H1 (cell line): ENCODE data around the gene PCDH9. TPM values are rescaled to one million over a fixed set of nuclear protein-coding genes. Genes with fewer than 3 reads are reported as not detected.

Experiments used
- CTCF ChIA-PET: fragments of 300-600 bp; sonication (Branson Sonifier 250); formaldehyde crosslinking; loops from one replicate; lab custom pipeline; 2021; ENCODE audit not compliant: partially characterized antibody; lab: Charles Lee
- POLR2A ChIA-PET: fragments of 300-600 bp; sonication (Branson Sonifier 250); formaldehyde crosslinking; loops from one replicate; lab custom pipeline; 2021; ENCODE audit warnings: inconsistent platforms; ENCODE audit not compliant: partially characterized antibody; lab: Charles Lee
- DNase-seq, 2 experiments: peaks; one replicate each; pipeline versions ENCODE4 v3.0.0 to v3.0.0-alpha.2; 2010 to 2022; ENCODE audit warnings: low spot score in 2 of 2, low read depth in 1 of 2, mixed read lengths in 1 of 2
- FAIRE-seq: peaks from 2 replicates; lab custom pipeline; 2011; peaks lifted over from hg19 to GRCh38; lab: Jason Lieb, UNC
- H2AFZ ChIP-seq: 2 replicates; pipeline ENCODE4 v1.8.1; 2012; ENCODE audit warnings: low read length, inconsistent platforms
- H2AK5ac ChIP-seq: 2 replicates; pipeline ENCODE4 v1.6.1; 2013; ENCODE audit warnings: low read depth, low read length
- H2BK120ac ChIP-seq: replicated peaks from 2 replicates; pipeline ENCODE3; 2013; ENCODE audit warnings: low read depth, low read length, inconsistent platforms
- H2BK12ac ChIP-seq: 2 replicates; pipeline ENCODE4 v1.6.1; 2013; ENCODE audit warnings: low read depth, low read length
- H2BK15ac ChIP-seq: 2 replicates; pipeline ENCODE4 v1.6.1; 2013; ENCODE audit warnings: low read length
- H2BK20ac ChIP-seq: 2 replicates; pipeline ENCODE4 v1.6.1; 2013; ENCODE audit warnings: low read length
- H2BK5ac ChIP-seq: 2 replicates; pipeline ENCODE4 v1.6.1; 2013; ENCODE audit warnings: low read depth, low read length
- H3K14ac ChIP-seq: 2 replicates; pipeline ENCODE4 v1.6.1; 2013; ENCODE audit warnings: inconsistent platforms; ENCODE audit not compliant: insufficient read length
- H3K18ac ChIP-seq: 2 replicates; pipeline ENCODE4 v1.6.1; 2013; ENCODE audit warnings: low read length; ENCODE audit errors: extremely low read depth
- H3K23ac ChIP-seq: 2 replicates; pipeline ENCODE4 v1.6.1; 2013; ENCODE audit warnings: inconsistent platforms; ENCODE audit not compliant: insufficient read length
- H3K23me2 ChIP-seq: 2 replicates; pipeline ENCODE4 v1.6.1; 2013; ENCODE audit warnings: low read depth, low read length
- H3K27ac ChIP-seq: 2 replicates; pipeline ENCODE4 v1.6.1; 2011; ENCODE audit warnings: low read depth, low read length, inconsistent platforms
- H3K27me3 ChIP-seq, 4 experiments: replicated peaks in 1 of 4; 1 replicate in 1 of 4; 2 replicates in 3 of 4; pipeline versions ENCODE4 v1.6.1 to v1.8.1; 2011 to 2013; ENCODE audit warnings: low read length in 3 of 4, mild to moderate bottlenecking in 3 of 4, inconsistent platforms in 2 of 4, mixed read lengths in 2 of 4, moderate library complexity in 1 of 4; ENCODE audit not compliant: control insufficient read depth in 3 of 4, insufficient read depth in 3 of 4; ENCODE audit errors: extremely low read depth in 1 of 4
- H3K36me3 ChIP-seq, 4 experiments: 2 replicates each; pipeline versions ENCODE4 v1.6.1 to v1.8.1; 2011 to 2013; ENCODE audit warnings: mild to moderate bottlenecking in 4 of 4, low read length in 3 of 4, moderate library complexity in 2 of 4, control low read depth in 1 of 4, inconsistent platforms in 1 of 4; ENCODE audit not compliant: insufficient read depth in 4 of 4, control insufficient read depth in 2 of 4
- H3K4ac ChIP-seq: replicated peaks from 2 replicates; pipeline ENCODE3; 2013; ENCODE audit warnings: low read length, low read depth, mixed read lengths, inconsistent platforms; ENCODE audit not compliant: insufficient read length
- H3K4me1 ChIP-seq, 4 experiments: replicated peaks in 1 of 4; 1 replicate in 1 of 4; 2 replicates in 3 of 4; pipeline versions ENCODE4 v1.6.1 to v1.8.1; 2011 to 2013; ENCODE audit warnings: low read length in 3 of 4, inconsistent platforms in 2 of 4, mixed read lengths in 1 of 4; ENCODE audit not compliant: insufficient read depth in 4 of 4, control insufficient read depth in 3 of 4
- H3K4me2 ChIP-seq, 2 experiments: 2 replicates each; pipeline versions ENCODE4 v1.6.1 to v1.8.1; 2011 to 2013; ENCODE audit warnings: low read depth in 2 of 2, low read length in 2 of 2, control low read depth in 1 of 2, inconsistent platforms in 1 of 2, mild to moderate bottlenecking in 1 of 2; ENCODE audit not compliant: insufficient read depth in 1 of 2
- H3K4me3 ChIP-seq, 4 experiments: fragments of 200-600, 300-600 bp in 1 of 4; sonication (generic), shearing (Covaris generic), sonication (Bioruptor Twin) in 1 of 4; 2 replicates each; pipeline versions ENCODE4 v1.5.1 to v1.8.1; 2011 to 2016; ENCODE audit warnings: low read length in 4 of 4, low read depth in 3 of 4, control low read depth in 2 of 4, inconsistent platforms in 2 of 4, mild to moderate bottlenecking in 2 of 4, mixed read lengths in 1 of 4, moderate library complexity in 1 of 4; ENCODE audit not compliant: insufficient read depth in 2 of 4; ENCODE audit errors: extremely low read depth in 1 of 4
- H3K56ac ChIP-seq: replicated peaks from 2 replicates; pipeline ENCODE3; 2013; ENCODE audit warnings: low read depth, mild to moderate bottlenecking, mixed read lengths, low read length, inconsistent platforms; ENCODE audit not compliant: insufficient read length
- H3K79me1 ChIP-seq: 2 replicates; pipeline ENCODE4 v1.6.1; 2013; ENCODE audit warnings: low read depth, low read length, control low read depth
- H3K79me2 ChIP-seq, 2 experiments: 2 replicates each; pipeline versions ENCODE4 v1.6.1 to v1.8.1; 2012 to 2013; ENCODE audit warnings: low read length in 2 of 2, mild to moderate bottlenecking in 2 of 2, inconsistent platforms in 1 of 2; ENCODE audit not compliant: insufficient read depth in 2 of 2, control insufficient read depth in 1 of 2
- H3K9ac ChIP-seq, 4 experiments: replicated peaks in 1 of 4; 1 replicate in 1 of 4; 2 replicates in 3 of 4; pipeline versions ENCODE4 v1.6.1 to v1.8.1; 2011 to 2013; ENCODE audit warnings: low read depth in 3 of 4, low read length in 3 of 4, control low read depth in 2 of 4, mild to moderate bottlenecking in 2 of 4, moderate library complexity in 2 of 4, inconsistent platforms in 1 of 4; ENCODE audit errors: extremely low read depth in 1 of 4
- H3K9me3 ChIP-seq, 2 experiments: 2 replicates each; pipeline versions ENCODE4 v1.6.1 to v1.8.1; 2012 to 2013; ENCODE audit warnings: mild to moderate bottlenecking in 2 of 2, moderate library complexity in 2 of 2, control low read depth in 1 of 2, inconsistent platforms in 1 of 2, low read depth in 1 of 2, low read length in 1 of 2, mixed read lengths in 1 of 2; ENCODE audit not compliant: insufficient read depth in 2 of 2
- H4K20me1 ChIP-seq, 2 experiments: replicated peaks in 1 of 2; 2 replicates each; pipeline versions ENCODE3 to v1.8.1; 2011 to 2013; ENCODE audit warnings: inconsistent platforms in 2 of 2, low read length in 2 of 2, mild to moderate bottlenecking in 1 of 2; ENCODE audit not compliant: insufficient read depth in 2 of 2, control insufficient read depth in 1 of 2
- H4K5ac ChIP-seq: 2 replicates; pipeline ENCODE4 v1.6.1; 2013; ENCODE audit warnings: low read length, low read depth, mixed read lengths, inconsistent platforms; ENCODE audit not compliant: insufficient read length
- H4K8ac ChIP-seq: 2 replicates; pipeline ENCODE4 v1.8.0; 2013; ENCODE audit warnings: mild to moderate bottlenecking, moderate library complexity, low read length, inconsistent platforms; ENCODE audit not compliant: insufficient read depth; ENCODE audit errors: extremely low read depth
- H4K91ac ChIP-seq: replicated peaks from 2 replicates; pipeline ENCODE3; 2013; ENCODE audit warnings: low read length, mixed read lengths, inconsistent platforms; ENCODE audit not compliant: insufficient read length
- CHD2 ChIP-seq: IDR thresholded peaks from 2 replicates; pipeline ENCODE4 v1.6.1; 2012; ENCODE audit warnings: low read length, improper control_type of control experiment
- CTBP2 ChIP-seq: IDR thresholded peaks from 2 replicates; pipeline ENCODE4 v1.7.0; 2011; ENCODE audit warnings: borderline replicate concordance, mild to moderate bottlenecking, moderate library complexity, mixed read lengths, low read length; ENCODE audit not compliant: insufficient read depth, insufficient read length
- EZH2 ChIP-seq: fragments of 200-600 bp; sonication (generic); IDR thresholded peaks from 2 replicates; pipeline ENCODE4 v1.7.1; 2012; ENCODE audit warnings: low read depth, mild to moderate bottlenecking, moderate library complexity, low read length, inconsistent platforms; ENCODE audit not compliant: severe bottlenecking
- FOSL1 ChIP-seq: IDR thresholded peaks from 2 replicates; pipeline ENCODE4 v1.6.1; 2011; ENCODE audit warnings: mild to moderate bottlenecking, low read depth, low read length, moderate library complexity; ENCODE audit not compliant: insufficient read depth
- HDAC2 ChIP-seq, 2 experiments: fragments of 300-600 bp in 1 of 2; sonication (generic) in 1 of 2; IDR thresholded peaks; 2 replicates each; pipeline ENCODE4 v1.6.1; 2011 to 2012; ENCODE audit warnings: low read depth in 2 of 2, low read length in 2 of 2, mild to moderate bottlenecking in 2 of 2, moderate library complexity in 2 of 2, borderline replicate concordance in 1 of 2, inconsistent platforms in 1 of 2
- POU5F1 ChIP-seq: IDR thresholded peaks from 2 replicates; pipeline ENCODE4 v1.6.1; 2011; ENCODE audit warnings: low read depth, mild to moderate bottlenecking, low read length, moderate library complexity
- RBBP5 ChIP-seq: IDR thresholded peaks from 2 replicates; pipeline ENCODE4 v1.7.1; 2012; ENCODE audit warnings: low read depth, mild to moderate bottlenecking, inconsistent platforms, low read length, moderate library complexity, borderline replicate concordance
- SIN3A ChIP-seq, 2 experiments: IDR thresholded peaks in 1 of 2; conservative IDR thresholded peaks in 1 of 2; 2 replicates each; pipeline ENCODE4 v1.6.1; 2011 to 2012; ENCODE audit warnings: low read length in 2 of 2, improper control_type of control experiment in 1 of 2, low read depth in 1 of 2, mild to moderate bottlenecking in 1 of 2
- SP4 ChIP-seq: IDR thresholded peaks from 2 replicates; pipeline ENCODE4 v1.6.1; 2012; ENCODE audit warnings: low read length, inconsistent platforms
- TBP ChIP-seq: IDR thresholded peaks from 2 replicates; pipeline ENCODE4 v1.6.1; 2011; ENCODE audit warnings: low read depth, low read length, improper control_type of control experiment
- TEAD4 ChIP-seq: IDR thresholded peaks from 2 replicates; pipeline ENCODE4 v1.6.1; 2012; ENCODE audit warnings: low read depth, low read length, inconsistent platforms, mixed read lengths
- ZNF274 ChIP-seq: IDR thresholded peaks from 2 replicates; pipeline ENCODE4 v1.7.0; 2012; ENCODE audit warnings: low read length, borderline replicate concordance; ENCODE audit errors: extremely low read depth
- WGBS, 2 experiments: shearing (Covaris generic) in 1 of 2; methylation state at CpG; one replicate each; pipeline versions ENCODE4 v1.1.6 to v1.1.7; 2013 to 2015; ENCODE audit warnings: low lambda C conversion rate in 2 of 2, mixed read lengths in 2 of 2, inconsistent platforms in 1 of 2, low coverage in 1 of 2, missing lambda C conversion rate in 1 of 2; ENCODE audit not compliant: insufficient replicate concordance in 2 of 2, insufficient coverage in 1 of 2, insufficient read length in 1 of 2; ENCODE audit errors: extremely low coverage in 1 of 2, missing lambda C conversion rate in 1 of 2; 5-methylcytosine and 5-hydroxymethylcytosine counted together
- polyA plus RNA-seq, 7 experiments: library from polyadenylated mRNA; depleted of rRNA in 3 of 7; stranded (reverse) in 5 of 7; unstranded in 2 of 7; fragments of >200 nt in 5 of 7; fragments of 200-250 nt in 2 of 7; gene quantifications; 1 replicate in 5 of 7; 2 replicates in 1 of 7; 4 replicates in 1 of 7; pipeline versions ENCODE4 v1.2.1 to v1.2.3, GENCODE V29; 2011 to 2013; ENCODE audit warnings: missing spikeins in 2 of 7, mixed read lengths in 2 of 7
- total RNA-seq: library from RNA; stranded (reverse); fragmentation: NEBNext Ultra II Directional; extraction: Animal tissue kit (Norgen Biotek cat#: 25700); gene quantifications from 2 replicates; pipeline ENCODE4 v1.2.1, GENCODE V29; 2021

PCDH9 gene
- total and polyA plus RNA-seq, 2 of the 8 experiments (the other 6 are each of a cell fraction or from before 2014, with no cell fraction given) = 0.12 to 0.60 TPM

DNA sequence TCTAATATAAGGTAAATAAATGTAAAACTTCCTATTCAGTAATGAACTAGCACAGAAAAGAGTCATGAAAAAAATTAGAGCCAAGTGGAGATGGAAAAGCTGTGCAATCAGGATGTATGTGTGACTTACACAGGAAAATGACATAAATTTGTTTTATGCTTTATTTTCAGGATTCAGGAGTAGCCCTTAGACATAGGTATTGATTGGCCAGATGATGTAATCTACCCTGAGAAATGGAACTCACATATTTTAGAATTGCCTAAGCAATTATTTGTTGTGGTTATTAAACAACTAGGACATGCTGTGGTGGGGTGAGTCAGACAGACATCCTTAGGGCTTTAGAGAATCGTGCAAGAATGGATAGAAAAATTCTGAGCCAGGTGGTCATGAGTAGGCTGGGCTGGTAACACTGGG is 110.6 kb downstream of the PCDH9 start:
- Histone ChIP-seq H2BK20ac (no peak overlapping the region), H4K5ac (no peak overlapping the region), H3K14ac (no peak overlapping the region), H3K4me1 (no peaks in the 10 kb centered on the region; a peak in 1 of 7 replicates), H2AFZ (no peak overlapping the region), H2BK12ac (no peak overlapping the region), H3K79me1 (no peaks in the 10 kb centered on the region), H3K4me2 (no peak overlapping the region), H3K4ac (no peak overlapping the region), H3K56ac (no peak overlapping the region), H3K9me3 (no peaks in the 10 kb centered on the region), H3K23me2 (no peaks in the 10 kb centered on the region), H2BK120ac (no peak overlapping the region), H3K23ac (no peak overlapping the region), H2BK15ac (no peak overlapping the region), H4K20me1 (no peaks in the 10 kb centered on the region), H4K8ac (no peak overlapping the region), H3K27ac (no peak overlapping the region), H3K36me3 (no peaks in the 10 kb centered on the region), H3K27me3 (no peaks in the 10 kb centered on the region), H2AK5ac (no peak overlapping the region), H3K79me2 (no peaks in the 10 kb centered on the region), H3K4me3 (no peak overlapping the region), H3K18ac (no peak overlapping the region), H2BK5ac (no peak overlapping the region), H3K9ac (no peak overlapping the region), H4K91ac (no peak overlapping the region)
- no peak for TF ChIP-seq RBBP5
- no peak for TF ChIP-seq HDAC2 (IDR thresholded peaks at IDR 0.05; ENCODE audit: borderline replicate concordance in 1 of 2, low read depth in 2 of 2, low read length in 2 of 2)
- no peak for TF ChIP-seq ZNF274
- no peak for TF ChIP-seq TBP
- no peak for TF ChIP-seq CHD2
- no peak for TF ChIP-seq SIN3A (conservative IDR thresholded peaks at IDR 0.05 in 1 of 2, IDR thresholded peaks at IDR 0.05 in 1 of 2; ENCODE audit: low read depth in 1 of 2, low read length in 2 of 2)
- no peak for TF ChIP-seq SP4
- TF ChIP-seq TEAD4 = no peak
- TF ChIP-seq CTBP2 = no peak
- no peak for TF ChIP-seq POU5F1
- TF ChIP-seq FOSL1 = no peak
- TF ChIP-seq EZH2 = no peak
- FAIRE-seq = no peak
- no peak for DNase-seq
- ChIA-PET CTCF (no interaction called here), POLR2A (no interaction called here)
- WGBS, 2 experiments = 89% methylated on average over 1 of the region's 1 CpG; no CpG with 5 or more reads in 1 of the 2 experiments
